ENCODE results near the gene CNTNAP2.

CNTNAP2 gene

GRCh38 chr7:146575903-146576302 is 459.3 kb downstream of the CNTNAP2 start:
- no peak overlapping the region for H3K27ac ChIP-seq (ENCODE audit: low read length)
- H3K4me3 ChIP-seq (ENCODE audit: low read length), result no peak overlapping the region
- no peaks in the 10 kb centered on the region for H3K36me3 ChIP-seq (ENCODE audit: control insufficient read depth, low read depth, low read length)
- H3K4me1 ChIP-seq (ENCODE audit: control insufficient read depth, low read depth, low read length), result no peaks in the 10 kb centered on the region
- no peak overlapping the region for H3K9ac ChIP-seq (ENCODE audit: low read length)
- H3K9me3 ChIP-seq (ENCODE audit: control insufficient read depth, low read depth, low read length), result no peaks in the 10 kb centered on the region
- H3K27me3 ChIP-seq (ENCODE audit: control insufficient read depth, insufficient read depth, low read length), result no peaks in the 10 kb centered on the region

- Histone ChIP-seq H3K4me3 (ENCODE audit: low read length) (no peak overlapping the region), H3K9ac (ENCODE audit: low read length) (no peak overlapping the region), H3K36me3 (ENCODE audit: control insufficient read depth, low read depth, low read length) (no peaks in the 10 kb centered on the region), H3K9me3 (ENCODE audit: control insufficient read depth, low read depth, low read length) (no peaks in the 10 kb centered on the region), H3K4me1 (ENCODE audit: control insufficient read depth, low read depth, low read length) (no peaks in the 10 kb centered on the region), H3K27me3 (ENCODE audit: control insufficient read depth, insufficient read depth, low read length) (no peaks in the 10 kb centered on the region), H3K27ac (ENCODE audit: low read length) (no peak overlapping the region)
These were observed 475.4 kb downstream of the CNTNAP2 start for GRCh38 chr7:146591976-146592375.

- no peaks in the 10 kb centered on the region for H3K36me3 ChIP-seq (ENCODE audit: control insufficient read depth, low read depth, low read length)
- H3K4me1 ChIP-seq (ENCODE audit: control insufficient read depth, low read depth, low read length), result no peaks in the 10 kb centered on the region
- H3K27me3 ChIP-seq (ENCODE audit: control insufficient read depth, insufficient read depth, low read length), result no peaks in the 10 kb centered on the region
- no peak overlapping the region for H3K9ac ChIP-seq (ENCODE audit: low read length)
- no peaks in the 10 kb centered on the region for H3K9me3 ChIP-seq (ENCODE audit: control insufficient read depth, low read depth, low read length)
- no peak overlapping the region for H3K4me3 ChIP-seq (ENCODE audit: low read length)
- H3K27ac ChIP-seq (ENCODE audit: low read length), result no peak overlapping the region
These were observed 490.0 kb downstream of the CNTNAP2 start for GRCh38 chr7:146606628-146607027.

GRCh38 chr7:146619641-146620040 is 503.0 kb downstream of the CNTNAP2 start:
- H3K36me3 ChIP-seq (ENCODE audit: control insufficient read depth, low read depth, low read length), result no peaks in the 10 kb centered on the region
- no peak overlapping the region for H3K4me3 ChIP-seq (ENCODE audit: low read length)
- H3K9me3 ChIP-seq (ENCODE audit: control insufficient read depth, low read depth, low read length), result no peaks in the 10 kb centered on the region

GRCh38 chr7:146626912-146627311 is 510.3 kb downstream of the CNTNAP2 start:
- H3K27ac ChIP-seq (ENCODE audit: low read length), result no peak overlapping the region
- no peak overlapping the region for H3K4me3 ChIP-seq (ENCODE audit: low read length)
- H3K4me1 ChIP-seq (ENCODE audit: control insufficient read depth, low read depth, low read length), result no peaks in the 10 kb centered on the region
- no peaks in the 10 kb centered on the region for H3K27me3 ChIP-seq (ENCODE audit: control insufficient read depth, insufficient read depth, low read length)
- H3K9ac ChIP-seq (ENCODE audit: low read length), result no peak overlapping the region
- peaks cover 3% of the 10 kb centered on the region for H3K9me3 ChIP-seq (ENCODE audit: control insufficient read depth, low read depth, low read length)
- no peaks in the 10 kb centered on the region for H3K36me3 ChIP-seq (ENCODE audit: control insufficient read depth, low read depth, low read length)

More at GRCh38 chr7:146619641-146620040, 503.0 kb downstream of the CNTNAP2 start:
- Histone ChIP-seq H3K9ac (ENCODE audit: low read length) (no peak overlapping the region), H3K27me3 (ENCODE audit: control insufficient read depth, insufficient read depth, low read length) (no peaks in the 10 kb centered on the region), H3K27ac (ENCODE audit: low read length) (no peak overlapping the region), H3K4me1 (ENCODE audit: control insufficient read depth, low read depth, low read length) (no peaks in the 10 kb centered on the region)

- Histone ChIP-seq H3K36me3 (ENCODE audit: control insufficient read depth, low read depth, low read length) (no peaks in the 10 kb centered on the region), H3K27ac (ENCODE audit: low read length) (no peak overlapping the region), H3K4me1 (ENCODE audit: control insufficient read depth, low read depth, low read length) (peaks cover 9% of the 10 kb centered on the region), H3K9me3 (ENCODE audit: control insufficient read depth, low read depth, low read length) (no peaks in the 10 kb centered on the region), H3K4me3 (ENCODE audit: low read length) (no peak overlapping the region), H3K27me3 (ENCODE audit: control insufficient read depth, insufficient read depth, low read length) (no peaks in the 10 kb centered on the region), H3K9ac (ENCODE audit: low read length) (no peak overlapping the region)
These were observed 518.8 kb downstream of the CNTNAP2 start for GRCh38 chr7:146635205-146636032.

- no peaks in the 10 kb centered on the region for H3K27me3 ChIP-seq (ENCODE audit: control insufficient read depth, insufficient read depth, low read length)
- peaks cover 9% of the 10 kb centered on the region for H3K4me1 ChIP-seq (ENCODE audit: control insufficient read depth, low read depth, low read length)
- H3K9ac ChIP-seq (ENCODE audit: low read length), result no peak overlapping the region
- H3K27ac ChIP-seq (ENCODE audit: low read length), result no peak overlapping the region
- H3K9me3 ChIP-seq (ENCODE audit: control insufficient read depth, low read depth, low read length), result no peaks in the 10 kb centered on the region
- no peaks in the 10 kb centered on the region for H3K36me3 ChIP-seq (ENCODE audit: control insufficient read depth, low read depth, low read length)
- no peak overlapping the region for H3K4me3 ChIP-seq (ENCODE audit: low read length)
These were observed 519.4 kb downstream of the CNTNAP2 start for GRCh38 chr7:146636033-146636356.

- H3K9ac ChIP-seq (ENCODE audit: low read length), result no peak overlapping the region
- H3K4me1 ChIP-seq (ENCODE audit: control insufficient read depth, low read depth, low read length), result peaks cover 9% of the 10 kb centered on the region
- H3K9me3 ChIP-seq (ENCODE audit: control insufficient read depth, low read depth, low read length), result no peaks in the 10 kb centered on the region
- no peaks in the 10 kb centered on the region for H3K27me3 ChIP-seq (ENCODE audit: control insufficient read depth, insufficient read depth, low read length)
- no peaks in the 10 kb centered on the region for H3K36me3 ChIP-seq (ENCODE audit: control insufficient read depth, low read depth, low read length)
- no peak overlapping the region for H3K4me3 ChIP-seq (ENCODE audit: low read length)
- no peak overlapping the region for H3K27ac ChIP-seq (ENCODE audit: low read length)
These were observed 520.0 kb downstream of the CNTNAP2 start for GRCh38 chr7:146636581-146636980.

GRCh38 chr7:146639291-146639690 is 522.7 kb downstream of the CNTNAP2 start:
- Histone ChIP-seq H3K27ac (ENCODE audit: low read length) (no peak overlapping the region), H3K9me3 (ENCODE audit: control insufficient read depth, low read depth, low read length) (no peaks in the 10 kb centered on the region), H3K9ac (ENCODE audit: low read length) (no peak overlapping the region), H3K27me3 (ENCODE audit: control insufficient read depth, insufficient read depth, low read length) (no peaks in the 10 kb centered on the region), H3K4me3 (ENCODE audit: low read length) (no peak overlapping the region), H3K36me3 (ENCODE audit: control insufficient read depth, low read depth, low read length) (no peaks in the 10 kb centered on the region), H3K4me1 (ENCODE audit: control insufficient read depth, low read depth, low read length) (peaks cover 9% of the 10 kb centered on the region)

GRCh38 chr7:146641491-146641890 is 524.9 kb downstream of the CNTNAP2 start:
- Histone ChIP-seq H3K36me3 (ENCODE audit: control insufficient read depth, low read depth, low read length) (no peaks in the 10 kb centered on the region), H3K4me3 (ENCODE audit: low read length) (no peak overlapping the region), H3K9me3 (ENCODE audit: control insufficient read depth, low read depth, low read length) (no peaks in the 10 kb centered on the region)

GRCh38 chr7:146645383-146645976 is 528.9 kb downstream of the CNTNAP2 start:
- H3K27ac ChIP-seq (ENCODE audit: low read length), result no peak overlapping the region
- H3K36me3 ChIP-seq (ENCODE audit: control insufficient read depth, low read depth, low read length), result no peaks in the 10 kb centered on the region
- no peak overlapping the region for H3K4me3 ChIP-seq (ENCODE audit: low read length)
- H3K27me3 ChIP-seq (ENCODE audit: control insufficient read depth, insufficient read depth, low read length), result no peaks in the 10 kb centered on the region
- H3K9me3 ChIP-seq (ENCODE audit: control insufficient read depth, low read depth, low read length), result no peaks in the 10 kb centered on the region
- no peaks in the 10 kb centered on the region for H3K4me1 ChIP-seq (ENCODE audit: control insufficient read depth, low read depth, low read length)
- H3K9ac ChIP-seq (ENCODE audit: low read length), result no peak overlapping the region

More at GRCh38 chr7:146641491-146641890, 524.9 kb downstream of the CNTNAP2 start:
- no peak overlapping the region for H3K27ac ChIP-seq (ENCODE audit: low read length)
- no peak overlapping the region for H3K9ac ChIP-seq (ENCODE audit: low read length)
- no peaks in the 10 kb centered on the region for H3K27me3 ChIP-seq (ENCODE audit: control insufficient read depth, insufficient read depth, low read length)
- H3K4me1 ChIP-seq (ENCODE audit: control insufficient read depth, low read depth, low read length), result no peaks in the 10 kb centered on the region

GRCh38 chr7:146647445-146647844 is 530.8 kb downstream of the CNTNAP2 start:
- H3K4me3 ChIP-seq (ENCODE audit: low read length), result no peak overlapping the region
- no peaks in the 10 kb centered on the region for H3K27me3 ChIP-seq (ENCODE audit: control insufficient read depth, insufficient read depth, low read length)
- no peak overlapping the region for H3K9ac ChIP-seq (ENCODE audit: low read length)
- no peak overlapping the region for H3K27ac ChIP-seq (ENCODE audit: low read length)
- H3K4me1 ChIP-seq (ENCODE audit: control insufficient read depth, low read depth, low read length), result no peaks in the 10 kb centered on the region
- no peaks in the 10 kb centered on the region for H3K36me3 ChIP-seq (ENCODE audit: control insufficient read depth, low read depth, low read length)
- H3K9me3 ChIP-seq (ENCODE audit: control insufficient read depth, low read depth, low read length), result no peaks in the 10 kb centered on the region
